ENCODE results near the gene TMPRSS6.

TMPRSS6 gene

DNA sequence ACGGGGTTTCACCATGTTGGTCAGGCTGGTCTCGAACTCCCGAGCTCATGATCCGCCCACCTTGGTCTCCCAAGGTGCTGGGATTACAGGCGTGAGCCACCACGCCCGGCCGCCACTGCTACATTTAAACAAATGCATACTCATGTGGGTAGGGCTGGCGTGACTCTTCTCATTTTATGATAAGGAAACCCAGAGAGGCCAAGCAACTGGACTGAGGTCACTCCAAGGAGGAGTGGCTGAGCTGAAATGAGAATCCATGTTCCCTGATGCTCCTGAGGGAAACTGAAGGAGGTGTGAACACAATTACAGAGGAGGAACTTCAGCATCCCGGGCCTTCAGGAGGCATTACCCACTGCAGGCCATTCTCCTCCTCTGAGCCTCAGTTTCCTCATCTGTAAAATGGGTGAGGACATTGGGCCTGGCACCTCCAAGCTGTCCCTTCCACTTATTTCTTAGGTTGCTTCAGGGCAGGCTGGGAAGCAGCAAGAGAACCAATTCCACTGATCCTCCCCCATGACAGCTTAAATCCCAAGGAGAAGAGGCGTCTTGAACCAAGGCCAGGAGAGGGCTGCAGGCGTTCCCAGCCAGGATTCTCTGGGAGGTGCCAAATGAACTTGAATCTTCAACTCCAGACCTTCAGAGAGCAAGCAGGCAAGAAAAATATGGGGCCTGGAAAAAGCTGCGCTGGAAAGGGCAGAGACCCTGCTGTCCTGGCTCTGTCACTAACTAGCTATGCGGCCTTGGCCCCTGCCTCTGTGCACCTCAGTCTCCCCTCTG lies 93.2 kb downstream of the TMPRSS6 start:
- no peaks in the 10 kb centered on the region for H3K9me3 ChIP-seq (ENCODE audit: control insufficient read depth, insufficient read depth, low read length)
- no peak overlapping the region for H3K9ac ChIP-seq (ENCODE audit: low read depth, low read length)
- no peaks in the 10 kb centered on the region for H3K36me3 ChIP-seq (ENCODE audit: insufficient read depth, low read length)
- H3K4me1 ChIP-seq (ENCODE audit: insufficient read depth, low read length): peaks cover 7% of the 10 kb centered on the region

DNA sequence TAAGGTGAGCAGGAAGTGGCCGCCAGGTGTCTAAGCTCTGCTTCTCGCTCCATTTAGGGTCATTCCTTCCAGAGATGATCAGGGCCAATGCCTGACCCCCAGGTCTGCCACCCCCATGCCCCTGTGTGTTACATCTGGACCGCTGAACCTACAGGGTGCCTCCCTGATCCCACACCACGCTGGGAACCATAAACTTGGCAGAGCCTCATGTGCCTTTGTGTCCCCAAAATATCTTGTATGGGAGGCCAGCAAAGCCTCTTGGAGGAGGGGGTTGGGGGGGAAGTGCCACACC lies 94.0 kb downstream of the TMPRSS6 start:
- Histone ChIP-seq H3K36me3 (ENCODE audit: insufficient read depth, low read length) (no peaks in the 10 kb centered on the region), H3K4me1 (ENCODE audit: insufficient read depth, low read length) (peaks cover 7% of the 10 kb centered on the region), H3K9me3 (ENCODE audit: control insufficient read depth, insufficient read depth, low read length) (no peaks in the 10 kb centered on the region), H3K9ac (ENCODE audit: low read depth, low read length) (no peak overlapping the region)

Data from ES-I3 (cell line).